ENCODE data around the gene ARHGEF35.
"Not testable (repeated sequence)": the region's sequence is repeated elsewhere in the genome, so short reads cannot be mapped to it uniquely, and the experiment has no call there.

Gene ARHGEF35

GRCh38 chr7:144178380-144179164 lies 17.1 kb downstream of the ARHGEF35 start:
- DNase-seq = not testable (repeated sequence)

DNA sequence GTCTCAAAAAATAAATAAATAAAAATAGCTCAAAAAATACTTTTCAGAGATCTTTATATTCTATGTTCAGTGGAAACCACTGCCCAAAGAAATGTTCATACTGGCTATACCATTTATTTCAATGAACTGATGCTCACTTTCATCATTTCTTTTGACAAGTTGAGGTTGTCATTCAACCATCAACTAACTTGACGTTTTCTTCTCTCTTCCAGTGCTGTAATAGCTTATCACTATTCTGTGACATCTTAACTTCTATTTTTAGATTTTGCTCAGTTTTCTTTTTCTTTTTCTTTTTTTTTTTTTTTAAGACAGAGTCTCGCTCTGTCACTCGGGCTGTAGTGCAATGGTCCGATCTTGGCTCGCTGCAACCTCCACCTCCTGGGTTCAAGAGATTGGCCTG lies 21.0 kb downstream of the ARHGEF35 start:
- DNase-seq = no peak

DNA sequence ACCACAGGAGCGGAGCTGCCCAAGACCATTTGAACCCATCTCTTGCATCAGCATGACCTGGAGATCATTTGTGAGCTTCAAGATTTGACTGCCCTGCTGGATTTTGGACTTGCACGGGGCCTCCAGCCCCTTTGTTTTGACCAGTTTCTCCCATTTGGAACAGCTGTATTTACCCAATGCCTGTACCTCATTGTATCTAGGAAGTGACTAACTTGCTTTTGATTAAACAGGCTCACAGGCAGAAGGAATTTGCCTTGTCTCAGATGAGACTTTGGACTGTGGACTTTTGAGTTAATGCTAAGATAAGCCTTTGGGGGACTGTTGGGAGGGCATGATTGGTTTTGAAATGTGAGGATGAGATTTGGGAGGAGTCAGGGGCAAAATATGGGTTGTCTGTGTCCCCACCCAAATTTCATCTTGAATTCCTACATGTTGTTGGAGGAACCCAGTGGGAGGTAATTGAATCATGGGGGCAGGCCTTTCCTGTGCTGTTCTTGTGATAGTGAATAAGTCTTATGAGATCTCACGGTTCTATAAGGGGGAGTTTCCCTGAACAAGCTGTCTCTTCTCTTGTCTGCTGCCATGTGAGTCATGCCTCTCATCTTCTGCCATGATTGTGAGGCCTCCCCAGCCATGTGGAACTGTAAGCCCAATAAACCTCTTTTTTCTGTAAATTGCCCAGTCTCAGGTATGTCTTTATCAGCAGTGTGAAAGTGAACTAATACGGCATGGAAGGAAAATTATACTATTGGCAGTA lies 23.9 kb downstream of the ARHGEF35 start:
- not testable (repeated sequence) for DNase-seq

- DNase-seq = no peak
Observed at GRCh38 chr7:144164784-144165183, 30.8 kb downstream of the ARHGEF35 start.

GRCh38 chr7:144158861-144159260 lies 36.8 kb downstream of the ARHGEF35 start:
- no peak for DNase-seq

DNA sequence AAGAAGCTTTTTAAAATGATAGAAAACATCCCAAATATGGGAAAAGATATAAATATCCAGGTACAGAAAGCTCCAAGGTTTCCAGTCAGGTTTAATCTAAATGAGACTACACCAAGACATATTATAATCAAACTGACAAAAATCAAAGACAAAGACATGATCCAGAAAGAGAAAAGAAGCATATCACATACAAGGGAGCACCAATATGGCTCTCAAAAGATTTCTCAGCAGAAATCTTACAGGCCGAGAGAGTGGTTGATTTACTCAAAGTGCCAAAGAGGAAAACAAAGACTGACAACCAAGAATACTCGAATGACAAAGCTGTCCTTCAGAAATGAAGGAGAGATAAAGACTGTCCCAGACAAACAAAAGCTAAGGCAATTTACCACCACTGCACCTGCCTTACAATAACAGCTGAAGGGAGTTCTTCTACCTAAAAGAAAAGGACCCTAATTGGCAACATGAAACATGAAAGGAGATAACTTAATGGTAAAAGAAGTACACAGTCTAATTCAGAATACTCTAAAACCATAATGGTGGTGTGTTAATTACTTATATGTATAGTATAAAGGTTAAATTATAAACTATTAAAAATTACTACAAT lies 47.3 kb downstream of the ARHGEF35 start:
- no peak for DNase-seq

DNA sequence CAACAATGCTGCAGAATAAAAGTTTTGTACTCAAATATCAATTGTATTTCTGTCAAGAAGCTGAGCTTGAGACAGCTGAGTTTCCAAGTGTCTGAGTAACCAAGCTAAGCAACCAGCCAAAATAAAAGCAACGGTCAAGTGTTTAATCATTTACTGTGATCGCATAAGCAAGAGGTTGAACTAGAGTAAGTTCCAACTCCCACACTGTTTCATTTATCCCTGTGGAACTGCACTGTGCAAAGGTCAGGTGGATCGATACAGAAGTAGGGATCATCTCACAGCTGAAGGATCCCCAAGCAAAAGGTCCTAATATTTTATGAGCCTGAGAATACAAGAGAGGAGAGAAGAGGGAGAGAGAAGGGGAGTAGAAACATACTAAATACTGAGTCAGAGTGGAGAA lies 51.2 kb downstream of the ARHGEF35 start:
- no peak for DNase-seq

- no peak for DNase-seq
Observed at GRCh38 chr7:144142187-144142586, 53.4 kb downstream of the ARHGEF35 start.

DNA sequence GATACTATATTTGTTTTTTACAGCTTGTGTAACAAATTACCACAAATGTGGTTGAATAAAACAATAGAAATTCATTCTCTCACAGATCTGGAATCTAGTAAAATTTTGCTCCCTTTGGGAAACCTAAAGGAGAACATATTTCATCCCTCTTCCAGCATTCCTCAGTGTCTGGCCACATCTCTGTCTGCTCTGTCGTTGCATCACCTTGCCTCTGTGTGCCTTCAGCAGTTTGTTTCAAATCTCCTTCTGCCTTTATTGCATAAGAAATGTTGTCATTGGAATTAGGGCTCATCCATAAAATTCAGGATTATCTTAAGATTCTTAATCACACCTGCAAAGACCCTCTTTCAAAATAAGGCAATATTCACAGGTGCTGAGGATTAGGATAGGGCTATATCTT lies 58.1 kb downstream of the ARHGEF35 start:
- no peak for DNase-seq
